ENCODE measurements around the gene LYZL1. TPM values are rescaled to one million over a fixed set of nuclear protein-coding genes. Genes with fewer than 3 reads are reported as not detected.
"Not testable (repeated sequence)": the region's sequence is repeated elsewhere in the genome, so short reads cannot be mapped to it uniquely, and the experiment has no call there.

Gene LYZL1
- total RNA-seq, 3 donors from 2014 or later: not detected

GRCh38 chr10:29356931-29357330 is 68.1 kb downstream of the LYZL1 start:
- no peaks in the 10 kb centered on the region for H3K9me3 ChIP-seq
- H3K36me3 ChIP-seq: no peaks in the 10 kb centered on the region
- H3K4me3 ChIP-seq: no peak overlapping the region
- no peaks in the 10 kb centered on the region for H3K27me3 ChIP-seq
- H3K27ac ChIP-seq: no peak overlapping the region
- no peaks in the 10 kb centered on the region for H3K4me1 ChIP-seq
- DNase-seq (ENCODE audit: low spot score in 2 of 2): no peak
- TF ChIP-seq POLR2AphosphoS5 (IDR thresholded peaks at IDR 0.05) (no peak), POLR2A (IDR thresholded peaks at IDR 0.05) (no peak), CTCF (IDR thresholded peaks at IDR 0.05) (no peak)
- intact Hi-C loops (cut with DNase I; ENCODE audit: low total_unique reads): no loop called here

GRCh38 chr10:29358010-29358616 is 69.2 kb downstream of the LYZL1 start:
- no peak for DNase-seq (ENCODE audit: low spot score in 2 of 2)
- no peak for TF ChIP-seq POLR2AphosphoS5 (IDR thresholded peaks at IDR 0.05)
- TF ChIP-seq POLR2A (IDR thresholded peaks at IDR 0.05): no peak
- no peak for TF ChIP-seq CTCF (IDR thresholded peaks at IDR 0.05)

GRCh38 chr10:29360215-29360853 is 71.5 kb downstream of the LYZL1 start:
- H3K27ac ChIP-seq; DNase-seq (ENCODE audit: low spot score in 2 of 2); H3K4me1 ChIP-seq; intact Hi-C loops (cut with DNase I; ENCODE audit: low total_unique reads); H3K4me3 ChIP-seq; H3K9me3 ChIP-seq; H3K36me3 ChIP-seq; H3K27me3 ChIP-seq: not testable (repeated sequence)

More at GRCh38 chr10:29358010-29358616, 69.2 kb downstream of the LYZL1 start:
- Histone ChIP-seq H3K27me3 (no peaks in the 10 kb centered on the region), H3K4me1 (no peaks in the 10 kb centered on the region), H3K36me3 (no peaks in the 10 kb centered on the region), H3K27ac (no peak overlapping the region), H3K4me3 (no peak overlapping the region), H3K9me3 (no peaks in the 10 kb centered on the region)
- intact Hi-C loops (cut with DNase I; ENCODE audit: low total_unique reads): no loop called here

All from breast epithelium (tissue), 4 donors.